DMS53 treated with DMSO at 0.1 percent for 48 hours (cell line): ENCODE results near the gene ELK4.

ENCODE experiments used
- DNase-seq: peaks from one replicate; lab custom pipeline; 2025; ENCODE audit not compliant: unreplicated experiment; lab: John Stamatoyannopoulos, UW

Gene ELK4

GRCh38 chr1:205598841-205599668 lies 32.8 kb downstream of the ELK4 start:
- DNase-seq = no peak

GRCh38 chr1:205597691-205598314 lies 34.0 kb downstream of the ELK4 start:
- no peak for DNase-seq

GRCh38 chr1:205596876-205597275 lies 34.9 kb downstream of the ELK4 start:
- DNase-seq = no peak

- no peak for DNase-seq
Observed at GRCh38 chr1:205595861-205596260, 36.0 kb downstream of the ELK4 start.

GRCh38 chr1:205595435-205595834 lies 36.4 kb downstream of the ELK4 start:
- DNase-seq = no peak

GRCh38 chr1:205594846-205595245 lies 37.0 kb downstream of the ELK4 start:
- no peak for DNase-seq

GRCh38 chr1:205593967-205594366 lies 37.8 kb downstream of the ELK4 start:
- no peak for DNase-seq

GRCh38 chr1:205593532-205593931 lies 38.3 kb downstream of the ELK4 start:
- no peak for DNase-seq

- DNase-seq = no peak
Observed at GRCh38 chr1:205592443-205593003, 39.3 kb downstream of the ELK4 start.

- peak; percentile 85 for DNase-seq
Observed at GRCh38 chr1:205591522-205592351, 40.1 kb downstream of the ELK4 start.

- DNase-seq = no peak
Observed at GRCh38 chr1:205590777-205591513, 40.9 kb downstream of the ELK4 start.

- no peak for DNase-seq
Observed at GRCh38 chr1:205590457-205590768, 41.4 kb downstream of the ELK4 start.

GRCh38 chr1:205589618-205590456 lies 42.0 kb downstream of the ELK4 start:
- DNase-seq = no peak

- DNase-seq = no peak
Observed at GRCh38 chr1:205589046-205589445, 42.8 kb downstream of the ELK4 start.

- DNase-seq = no peak
Observed at GRCh38 chr1:205588636-205589035, 43.2 kb downstream of the ELK4 start.

- no peak for DNase-seq
Observed at GRCh38 chr1:205587581-205587980, 44.2 kb downstream of the ELK4 start.

- no peak for DNase-seq
Observed at GRCh38 chr1:205585835-205586785, 45.7 kb downstream of the ELK4 start.

- no peak for DNase-seq
Observed at GRCh38 chr1:205585169-205585834, 46.5 kb downstream of the ELK4 start.
